HG03159 (cell line): ENCODE data around the gene ODAD3.
"Not testable (repeated sequence)": the region's sequence is repeated elsewhere in the genome, so short reads cannot be mapped to it uniquely, and the experiment has no call there.

Experiments used
- ATAC-seq: cut with Tn5 transposase; IDR thresholded peaks from one replicate; pipeline ENCODE4 v1.9.1; 2021; ENCODE audit warnings: mild to moderate bottlenecking, moderate library complexity; ENCODE audit not compliant: unreplicated experiment

ODAD3 gene

DNA sequence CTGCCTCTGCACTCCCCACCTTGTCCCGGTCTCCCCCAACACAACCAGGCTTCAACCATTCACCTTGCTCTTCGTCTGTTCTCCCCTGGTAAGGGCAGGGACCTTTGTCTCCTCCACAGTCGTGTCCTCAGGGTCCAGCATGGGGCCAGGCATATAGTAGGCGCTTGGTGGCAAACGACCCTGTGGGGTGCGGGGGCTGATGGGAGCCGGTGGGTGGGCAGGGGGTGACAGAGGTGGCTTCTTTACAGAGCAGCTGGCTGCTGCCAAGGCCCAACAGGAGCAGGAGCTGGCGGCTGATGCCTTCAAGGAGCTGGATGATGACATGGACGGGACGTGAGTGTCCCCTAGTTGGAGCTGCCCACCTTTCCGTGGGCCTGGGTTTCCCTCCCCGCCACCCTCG lies 10.2 kb upstream of the ODAD3 start:
- no peak for ATAC-seq

DNA sequence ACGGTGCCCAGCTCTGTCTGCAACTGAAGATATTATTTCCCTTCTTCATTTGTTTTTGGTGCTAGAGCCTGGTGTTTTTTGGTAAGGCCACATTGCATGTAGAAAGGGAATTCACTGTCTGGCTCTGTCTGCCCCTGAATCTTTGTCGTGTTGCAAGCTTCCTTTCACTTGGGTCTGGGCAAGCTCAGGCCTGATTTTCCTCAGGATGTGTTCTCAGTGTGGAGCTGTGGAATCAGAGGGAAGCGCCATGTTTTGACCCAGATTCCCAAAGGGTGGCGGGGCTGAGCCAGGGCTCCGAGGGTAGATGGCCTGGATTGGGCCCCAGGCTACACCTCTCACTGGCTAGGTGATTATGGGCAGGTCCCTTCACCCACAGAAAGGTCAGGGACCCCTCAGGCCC lies 9.1 kb upstream of the ODAD3 start:
- ATAC-seq, result no peak

DNA sequence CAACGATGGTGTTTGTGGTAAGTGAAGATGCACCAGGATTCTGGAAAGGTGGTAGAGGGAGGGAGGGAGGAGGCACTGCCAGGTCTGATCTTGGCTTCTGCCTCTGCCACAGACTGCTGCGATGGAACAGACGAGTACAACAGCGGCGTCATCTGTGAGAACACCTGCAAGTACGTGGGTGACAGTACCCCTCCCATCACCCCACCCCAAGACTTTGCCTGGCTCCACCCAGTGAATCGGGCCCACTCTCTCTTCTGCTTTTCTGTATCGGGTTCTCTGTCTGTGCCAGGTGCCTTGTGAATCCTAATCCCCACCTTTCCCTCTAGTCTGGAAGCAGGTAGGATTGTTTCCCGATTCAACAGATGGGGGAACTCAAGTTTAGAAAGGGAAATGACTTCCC lies 3.0 kb upstream of the ODAD3 start:
- ATAC-seq, result no peak

DNA sequence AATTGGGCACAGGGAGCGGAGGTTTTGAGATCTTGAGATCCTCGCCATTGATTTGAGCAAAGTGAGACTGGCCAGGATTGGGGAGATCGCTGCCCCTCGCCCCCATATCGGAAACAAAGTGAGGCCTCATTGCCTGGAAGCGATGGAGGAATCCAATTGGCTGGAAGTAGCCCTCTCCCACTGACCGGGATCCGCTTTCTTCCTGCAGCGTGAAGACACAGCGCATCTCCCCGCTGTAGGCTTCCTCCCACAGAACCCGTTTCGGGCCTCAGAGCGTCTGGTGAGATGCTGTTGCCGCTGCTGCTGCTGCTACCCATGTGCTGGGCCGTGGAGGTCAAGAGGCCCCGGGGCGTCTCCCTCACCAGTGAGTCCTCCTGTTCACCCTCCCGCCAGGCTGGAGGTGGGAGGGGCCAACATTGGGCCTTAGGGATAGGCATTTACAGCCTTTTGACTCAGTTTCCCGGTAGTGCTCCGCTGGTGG lies 952 bp upstream of the ODAD3 start:
- no peak for ATAC-seq

DNA sequence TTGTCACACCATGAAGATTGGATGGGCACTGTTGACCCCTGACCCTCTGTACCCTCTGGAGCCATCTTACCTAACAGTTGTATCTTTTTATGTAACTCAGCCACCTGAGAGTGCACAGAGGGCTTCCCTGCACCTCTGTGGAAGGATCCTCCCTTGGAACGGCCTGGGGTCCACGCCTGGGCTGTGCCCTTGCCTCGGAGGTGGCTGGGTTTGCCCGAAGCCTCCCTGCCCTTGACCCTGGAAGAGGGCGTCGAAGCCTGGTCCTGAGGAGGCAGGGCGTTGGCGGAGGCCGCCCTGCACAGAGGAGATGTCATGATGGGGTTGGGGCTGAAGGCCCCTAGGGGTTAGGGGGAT lies 241 bp downstream of the ODAD3 start:
- ATAC-seq, result peak; percentile 11

DNA sequence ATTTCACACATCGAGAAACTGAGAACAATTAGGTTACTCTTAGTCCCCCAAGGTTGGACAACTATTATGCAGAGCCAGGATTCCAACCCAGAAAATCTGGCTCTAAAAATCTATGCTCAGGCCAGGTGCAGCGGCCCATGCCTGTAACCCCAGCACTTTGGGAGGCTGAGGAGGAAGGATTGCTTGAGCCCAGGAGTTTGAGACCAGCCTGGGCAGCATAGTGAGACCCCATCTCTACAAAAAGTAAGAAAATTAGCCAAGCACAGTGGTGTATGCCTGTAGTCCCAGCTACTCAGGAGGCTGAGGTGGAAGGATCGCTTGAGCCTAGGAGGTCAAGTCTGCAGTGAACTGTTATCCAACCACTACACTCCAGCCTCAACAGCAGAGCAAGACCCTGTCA lies 1.4 kb downstream of the ODAD3 start:
- not testable (repeated sequence) for ATAC-seq

DNA sequence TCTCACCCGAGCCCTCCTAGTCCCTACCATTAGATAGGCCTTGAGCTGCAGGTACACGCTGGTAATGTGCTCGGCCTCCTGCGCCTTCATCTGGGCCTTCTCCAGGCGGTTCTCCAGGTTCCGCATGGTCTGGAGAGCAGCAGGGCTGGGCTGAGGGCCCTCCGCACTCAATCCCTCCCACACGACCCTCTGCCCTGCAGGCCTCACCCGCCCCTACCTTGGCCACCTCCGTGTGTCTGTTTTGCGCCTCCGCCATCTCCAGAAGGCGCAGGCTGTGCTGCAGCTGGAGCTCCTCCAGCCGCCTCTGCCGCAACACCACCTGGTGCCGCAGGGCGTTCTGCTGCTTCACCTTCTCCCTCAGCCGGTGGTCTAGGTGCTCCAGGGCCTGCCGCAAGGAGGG lies 8.3 kb downstream of the ODAD3 start:
- ATAC-seq, result no peak

DNA sequence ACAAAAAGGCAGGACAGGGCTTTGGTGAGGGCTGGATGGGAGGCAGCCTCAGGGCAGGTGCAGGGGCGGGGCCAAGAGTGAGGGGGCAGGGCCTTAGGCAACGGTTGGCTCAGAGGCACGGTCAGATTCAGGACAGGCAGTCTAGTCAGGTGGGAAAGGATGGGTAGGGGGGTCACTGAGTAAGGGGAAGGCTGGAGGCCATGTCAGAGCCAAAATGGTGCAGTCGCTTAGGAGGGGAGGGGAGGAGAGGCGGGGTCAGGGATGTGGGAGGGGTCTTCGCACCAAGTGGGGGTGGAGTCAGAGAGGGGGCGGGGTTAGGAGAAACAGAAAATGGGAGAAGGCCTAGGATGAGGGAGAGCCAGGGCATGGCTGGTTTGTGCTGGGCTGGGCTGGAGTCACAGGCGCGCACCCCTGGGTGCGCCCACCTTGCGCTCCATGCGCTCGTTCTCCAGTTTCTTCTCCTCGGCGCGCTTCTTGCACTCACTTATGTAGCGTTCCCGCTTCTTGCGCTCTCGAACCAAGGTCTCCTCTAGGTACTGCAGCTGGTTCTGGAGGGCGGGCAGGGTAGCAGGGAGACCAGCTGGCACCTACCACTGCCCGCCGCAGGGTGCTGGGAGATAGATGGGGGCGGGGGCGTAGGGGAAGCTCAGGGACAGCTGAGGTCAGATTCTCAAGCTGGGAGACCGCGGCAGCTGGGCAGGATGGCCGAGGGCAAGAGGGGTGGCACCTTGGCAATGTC lies 9.0 kb downstream of the ODAD3 start:
- ATAC-seq, result no peak

DNA sequence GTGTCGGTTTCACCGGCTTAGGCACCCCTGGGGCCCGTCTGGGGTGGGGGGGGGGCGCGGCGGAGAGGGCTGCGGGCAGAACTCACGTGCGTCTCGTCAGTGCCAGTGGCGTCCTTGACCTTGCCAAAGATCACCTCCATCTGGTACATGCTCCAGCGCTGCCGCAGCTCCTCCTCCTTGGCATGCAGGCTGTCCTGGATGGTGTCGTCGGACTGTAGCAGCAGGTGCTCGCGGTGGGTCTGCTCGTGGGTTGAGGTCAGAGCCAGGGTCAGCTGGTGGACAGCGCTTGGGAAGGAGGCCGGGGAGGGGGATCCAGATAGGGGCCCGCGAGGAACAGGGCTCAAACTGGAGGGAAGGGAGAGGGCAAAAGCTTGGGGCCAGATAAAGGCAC lies 11.1 kb downstream of the ODAD3 start:
- ATAC-seq, result no peak

DNA sequence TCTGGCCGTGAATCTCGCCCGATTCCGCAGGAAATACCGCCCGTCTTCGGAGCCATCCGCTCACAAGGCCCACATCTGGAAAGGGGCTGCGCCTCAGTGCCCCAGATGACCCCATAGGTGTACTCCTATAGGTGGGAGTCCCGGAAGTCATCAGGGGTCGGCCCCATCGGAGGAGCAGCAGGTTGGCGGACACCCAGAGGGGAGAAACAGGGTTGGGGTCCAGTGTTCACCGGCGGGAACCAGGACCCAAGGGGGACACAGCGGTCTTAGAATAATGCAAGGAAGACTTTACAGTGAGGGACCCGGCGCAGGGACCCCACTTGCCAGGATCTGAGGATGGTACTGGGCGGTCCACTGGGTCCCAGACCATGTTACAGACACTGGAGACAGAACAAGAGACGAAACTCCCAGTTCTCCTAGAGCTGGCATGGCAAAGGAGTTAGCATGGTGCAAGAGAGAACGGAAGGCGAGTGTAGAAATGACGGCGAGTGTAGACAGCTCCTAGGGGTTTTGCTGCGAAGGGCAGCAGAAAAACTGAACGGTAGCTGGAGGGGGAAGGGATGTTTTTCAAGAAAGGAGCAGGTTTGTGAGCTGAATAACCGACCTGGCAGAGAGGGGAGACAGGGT lies 11.6 kb downstream of the ODAD3 start:
- ATAC-seq, result no peak

DNA sequence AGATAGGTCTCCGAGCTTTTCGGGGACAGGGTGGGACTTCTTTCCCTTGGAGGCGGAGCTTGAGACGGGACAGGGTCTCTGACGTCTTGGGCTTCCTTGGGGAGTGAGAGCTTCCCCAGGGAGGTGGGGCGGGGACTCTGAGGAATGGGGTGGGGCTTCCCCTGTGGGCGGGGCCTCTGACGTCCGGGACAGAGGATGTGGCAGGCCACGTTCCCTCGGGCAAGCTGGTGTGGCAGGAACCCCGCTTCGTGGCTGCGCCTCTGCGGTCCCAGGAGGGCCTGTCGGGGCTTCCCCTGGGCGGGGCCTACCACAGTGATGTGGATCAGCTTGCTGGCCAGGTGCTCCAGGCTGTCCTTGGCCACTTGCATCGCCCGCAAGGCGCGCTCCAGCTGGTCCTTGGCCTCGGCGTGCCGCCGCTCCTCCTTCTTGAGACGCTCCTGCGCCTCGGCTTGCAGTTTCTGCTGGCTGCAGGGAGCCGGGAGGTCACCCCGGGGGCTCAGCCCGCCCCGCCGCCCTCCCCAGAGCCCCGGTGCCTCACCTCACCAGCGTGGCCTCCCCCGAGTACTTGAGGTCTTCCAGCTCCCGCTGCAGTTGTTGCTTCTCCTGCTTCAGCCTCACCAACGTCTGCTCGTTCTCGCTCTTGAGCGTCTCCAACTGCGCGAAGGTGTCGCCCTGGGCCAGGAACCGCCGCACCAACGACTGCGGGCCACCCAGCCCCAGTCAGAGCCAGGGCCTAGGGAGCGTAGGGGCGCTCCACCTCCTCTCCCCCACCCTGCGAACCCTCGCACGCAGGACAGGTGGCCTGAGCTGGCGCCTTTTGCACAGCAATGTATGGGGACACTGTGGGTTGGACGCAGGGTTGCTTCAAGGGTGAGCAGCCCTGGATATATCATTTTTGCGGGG lies 12.5 kb downstream of the ODAD3 start:
- ATAC-seq, result peak; percentile 48

DNA sequence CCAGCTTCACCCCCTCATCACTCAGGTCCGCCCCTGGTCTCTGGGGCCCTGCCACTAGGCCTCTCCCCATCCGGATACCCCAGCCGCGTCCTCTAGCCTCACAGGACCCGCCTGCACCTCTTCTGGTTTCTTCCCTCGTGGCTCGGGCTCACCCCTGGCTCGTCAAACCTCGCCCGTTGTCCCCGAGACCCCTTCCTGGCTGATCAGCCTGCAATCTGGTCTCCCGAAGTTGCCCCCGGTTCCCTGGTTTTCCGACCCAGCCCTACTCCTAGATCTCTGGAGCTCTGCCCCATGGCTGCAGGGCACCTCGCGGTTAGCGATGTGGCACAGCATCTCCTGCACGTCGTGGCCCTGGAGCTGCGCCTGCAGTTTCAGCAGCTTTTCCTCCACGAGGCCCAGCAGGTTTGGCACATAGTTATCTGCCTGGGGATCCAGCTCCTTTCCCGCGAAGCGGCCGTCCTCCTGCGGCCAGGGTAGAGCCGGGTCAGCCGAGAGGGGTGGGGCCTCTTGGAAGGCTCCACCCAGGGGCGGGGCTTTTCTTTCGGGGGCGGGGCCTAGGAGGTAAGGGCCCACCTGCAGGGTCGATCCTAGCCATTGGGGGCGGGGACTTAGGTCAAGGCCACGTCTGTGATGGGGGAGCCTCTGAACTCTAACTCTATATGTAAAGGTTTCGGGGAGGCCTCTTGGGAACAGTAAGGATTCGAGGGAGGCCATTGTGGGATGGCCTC lies 13.4 kb downstream of the ODAD3 start:
- ATAC-seq, result no peak

DNA sequence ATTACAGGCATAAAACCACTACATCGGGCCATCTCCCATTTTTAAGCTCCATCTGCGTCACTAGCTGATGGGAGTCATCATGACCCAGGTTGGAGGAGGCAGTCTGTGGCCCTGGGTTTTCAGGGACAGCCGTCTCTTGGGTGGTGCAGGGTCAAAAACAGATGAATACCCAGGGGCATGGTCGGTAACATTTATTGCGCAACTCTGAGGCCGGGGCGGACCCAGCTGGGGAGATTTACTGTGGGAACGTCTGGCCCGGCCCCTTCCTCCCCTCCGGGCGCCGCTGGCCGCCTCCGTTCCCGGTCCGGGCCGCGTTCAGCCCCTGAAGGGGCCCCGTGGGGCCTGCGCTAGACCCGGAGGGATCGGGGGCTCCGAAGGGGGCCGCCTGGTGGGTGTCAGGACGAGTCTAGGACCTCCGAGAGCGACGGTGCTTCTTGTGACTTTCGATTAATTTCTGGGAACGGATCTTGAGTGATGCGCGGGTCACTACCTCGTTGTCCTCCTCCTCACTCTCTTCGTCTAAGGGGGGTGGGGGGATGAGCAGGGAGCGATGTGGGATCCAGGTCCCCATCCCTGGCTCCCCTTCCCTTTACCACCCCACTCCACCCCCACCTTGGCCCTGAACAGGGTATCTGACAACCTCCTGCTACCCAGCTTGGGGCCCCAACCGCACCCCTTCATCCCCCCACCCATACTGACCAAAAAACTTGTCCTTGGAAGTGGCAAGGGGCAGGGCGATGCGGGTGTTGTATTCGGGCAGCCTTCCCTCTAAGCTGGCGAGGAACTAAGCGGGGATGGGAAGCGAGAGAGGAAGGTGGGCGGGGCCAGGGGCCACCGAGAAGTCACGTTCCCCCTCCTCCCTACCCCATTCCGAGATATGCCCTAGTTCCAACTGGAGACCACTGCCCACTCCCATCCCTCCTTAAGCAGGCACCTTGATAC lies 14.2 kb downstream of the ODAD3 start:
- ATAC-seq, result no peak

DNA sequence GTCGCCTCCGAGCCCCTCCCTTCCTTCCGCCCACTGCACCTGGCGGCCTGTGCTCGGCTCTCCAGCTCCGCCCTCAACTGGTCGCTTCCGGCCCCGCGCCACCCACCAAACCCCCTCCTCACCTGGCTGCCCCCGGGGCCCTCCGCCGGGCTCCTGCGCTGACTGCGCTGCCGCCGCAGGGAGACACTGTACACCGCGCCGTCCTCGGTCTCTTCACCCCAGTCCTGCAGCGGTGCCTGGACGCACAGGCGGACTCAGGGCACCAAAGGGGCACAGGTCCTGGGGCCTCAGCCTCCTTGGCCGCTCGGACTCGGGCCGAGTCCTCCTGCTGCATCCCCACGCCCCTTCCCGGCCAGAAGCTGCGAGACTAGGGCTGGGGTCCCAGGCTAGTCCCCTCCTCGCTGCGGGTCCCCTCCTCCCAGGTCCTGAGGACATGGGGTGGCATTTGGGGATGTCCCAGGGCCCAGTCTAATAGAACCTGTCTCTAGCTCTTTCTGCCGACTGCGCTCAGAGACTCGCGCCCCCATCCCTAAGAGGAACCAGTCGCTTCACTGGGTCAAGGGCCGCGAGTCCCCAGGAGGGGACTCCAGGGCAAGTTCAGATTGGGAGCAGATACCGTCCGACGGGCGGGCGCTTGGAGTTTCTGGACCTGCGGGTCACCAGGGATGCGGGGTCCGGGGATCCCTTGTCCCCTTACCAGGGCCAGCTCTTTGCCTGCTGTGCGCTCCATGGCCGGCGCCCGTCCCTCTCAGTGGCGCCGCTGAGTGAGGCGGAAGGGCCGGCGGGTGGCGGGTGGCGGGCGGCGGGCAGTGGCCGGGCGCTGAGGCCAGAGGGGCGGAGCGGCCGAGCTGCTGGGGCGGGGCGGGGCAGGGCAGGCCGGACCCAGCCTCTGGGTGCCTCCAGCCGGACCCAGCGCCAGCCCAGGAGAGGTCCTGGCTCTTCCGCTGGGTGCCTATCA lies 16.1 kb downstream of the ODAD3 start, which contains the start of gene RGL3:
TSS of gene RGL3 (minus strand) at position 766 of the 958 bp plus-strand sequence. CDS start at position 730, 36 bp downstream.
- ATAC-seq, result no peak

DNA sequence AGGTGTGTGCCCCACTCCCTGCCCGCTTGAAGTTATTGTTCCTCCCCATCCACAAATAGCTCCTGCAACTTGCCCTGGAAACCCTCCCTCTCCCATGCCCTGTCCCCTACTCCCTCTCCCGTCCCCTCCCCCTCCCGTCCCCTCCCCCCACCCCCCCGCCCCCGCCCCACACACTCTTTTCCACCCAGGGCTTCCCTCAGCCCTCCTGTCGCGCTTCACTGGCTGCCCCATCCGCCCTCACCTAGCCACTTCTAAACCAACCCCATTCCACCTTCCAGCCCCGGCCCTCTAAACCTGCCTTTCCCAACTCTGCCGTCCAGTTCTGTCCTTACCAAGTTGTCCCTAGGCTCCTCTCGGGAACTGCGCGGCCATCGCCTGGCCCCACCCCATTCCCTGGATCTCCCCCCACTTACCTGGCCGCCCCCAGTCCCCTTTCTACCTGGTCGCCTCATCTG lies 16.8 kb downstream of the ODAD3 start:
- ATAC-seq, result no peak

DNA sequence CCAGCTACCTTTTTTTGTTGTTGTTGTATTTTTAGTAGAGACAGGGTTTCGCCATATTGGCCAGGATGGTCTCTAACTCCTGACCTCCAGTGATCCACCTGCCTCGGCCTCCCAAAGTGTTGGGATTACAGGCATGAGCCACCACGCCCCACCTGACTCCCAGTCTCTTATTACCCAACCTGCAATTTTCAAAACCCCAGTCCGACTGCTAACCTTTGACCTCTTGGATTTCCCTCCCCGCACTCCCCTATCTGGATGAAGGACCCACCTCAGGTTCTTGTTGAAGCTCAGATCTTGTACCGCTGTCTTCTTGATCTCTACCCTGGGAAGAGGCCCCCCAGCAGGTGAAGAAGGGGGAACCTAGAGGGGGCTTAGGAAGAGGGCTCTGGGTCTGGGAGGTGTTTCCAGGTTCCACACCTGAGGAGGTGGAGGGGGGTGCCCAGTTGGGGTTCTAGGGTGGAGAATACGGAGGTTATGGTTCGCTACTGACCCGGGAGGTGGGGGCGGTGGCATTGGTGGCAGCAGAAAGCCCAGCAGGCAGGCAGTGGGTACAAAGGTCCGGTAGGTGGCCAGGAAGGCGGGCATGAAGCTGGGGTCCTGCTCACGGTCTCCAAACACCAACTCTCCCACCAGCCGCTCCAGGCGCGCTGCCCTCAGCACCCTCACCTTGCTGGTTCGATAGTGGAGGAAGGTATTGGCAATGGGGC lies 18.4 kb downstream of the ODAD3 start:
- no peak for ATAC-seq

DNA sequence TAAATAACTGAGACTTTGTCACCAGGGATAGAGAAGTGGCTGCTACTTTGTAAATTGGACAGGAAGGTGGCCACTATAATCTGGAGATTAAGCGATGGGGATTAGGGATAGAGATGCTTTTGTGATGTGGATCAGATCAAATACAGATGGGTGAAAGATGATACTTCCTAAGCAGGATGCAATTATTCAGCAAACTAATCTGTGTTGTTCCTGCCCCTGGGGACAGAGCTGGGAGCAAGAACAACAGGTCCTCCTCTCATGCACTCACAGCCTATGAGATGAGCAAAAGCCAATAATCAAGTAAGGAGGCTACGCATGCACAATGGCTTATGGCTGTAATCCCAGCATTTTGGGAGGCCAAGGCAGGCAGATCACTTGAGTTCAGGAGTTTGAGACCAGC lies 20.4 kb downstream of the ODAD3 start:
- no peak for ATAC-seq

DNA sequence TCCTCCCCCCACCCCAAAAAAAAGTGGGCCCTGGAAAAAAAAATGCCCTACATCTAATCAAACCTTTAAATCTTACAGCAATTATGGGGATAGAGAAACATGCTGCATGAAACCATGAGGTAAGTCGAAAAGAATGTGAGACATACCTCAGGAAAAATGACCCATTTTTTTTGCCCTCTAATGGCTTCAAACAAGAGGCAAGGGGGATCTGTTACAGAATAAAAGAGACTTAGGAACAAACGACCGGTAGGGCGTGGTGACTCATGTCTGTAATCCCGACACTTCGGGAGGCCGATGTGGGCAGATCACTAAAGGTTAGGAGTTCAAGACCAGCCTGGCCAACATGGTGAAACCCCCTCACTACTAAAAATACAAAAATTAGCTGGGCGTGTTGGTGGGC lies 24.2 kb downstream of the ODAD3 start:
- ATAC-seq, result no peak
